ENCODE measurements around the gene SRSF4.

Gene SRSF4

DNA sequence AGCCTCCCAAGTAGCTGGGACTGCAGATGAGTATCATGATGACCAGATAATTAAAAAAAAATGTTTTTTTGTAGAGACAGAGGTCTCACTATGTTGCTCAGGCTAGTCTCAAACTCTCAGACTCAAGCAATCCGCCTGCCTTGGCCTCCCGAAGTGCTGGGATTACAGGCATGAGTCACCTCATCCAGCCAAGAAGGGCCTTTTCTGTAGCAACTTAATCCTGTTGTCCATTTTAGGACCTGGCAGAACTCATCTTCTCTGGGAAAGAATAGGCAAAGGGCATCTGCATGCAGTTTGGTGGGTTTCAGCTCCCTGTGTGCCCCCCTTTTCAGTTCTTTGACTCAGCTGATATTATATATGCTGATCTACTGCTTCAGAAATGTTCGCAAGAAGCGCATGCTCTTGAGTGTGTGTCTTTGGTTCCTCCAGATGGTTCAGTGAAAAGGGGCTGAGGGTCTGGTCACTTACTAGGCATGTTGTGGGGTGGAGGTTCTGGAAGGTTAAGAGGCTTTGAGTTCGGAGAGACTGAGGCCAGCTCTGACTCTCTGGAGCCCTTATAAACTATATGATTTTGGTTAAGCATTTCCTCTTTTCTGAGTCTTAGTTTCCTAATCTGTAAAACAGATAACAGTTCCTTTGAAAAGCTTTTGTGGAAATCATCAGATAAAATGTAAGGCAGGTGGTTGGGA, 19.4 kb upstream of the SRSF4 start:
- no peak for DNase-seq (ENCODE audit: low read depth)

DNA sequence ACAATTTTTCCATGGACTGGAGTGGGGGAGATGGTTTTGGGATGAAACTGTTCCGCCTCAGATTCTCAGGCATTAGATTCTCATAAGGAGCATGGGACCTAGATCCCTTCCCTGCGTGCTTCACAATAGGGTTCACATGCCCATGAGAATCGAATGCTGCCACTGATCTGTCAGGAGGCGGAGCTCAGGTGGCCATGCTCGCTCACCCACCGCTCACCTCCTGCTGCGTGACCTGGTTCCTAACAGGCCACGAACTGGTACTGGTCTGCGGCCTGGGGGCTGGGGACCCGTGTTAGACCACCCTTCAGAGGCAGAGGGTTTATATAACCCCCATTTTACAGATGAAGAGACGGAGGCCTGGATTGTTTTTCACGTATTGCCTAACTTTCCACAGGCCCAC, 16.3 kb upstream of the SRSF4 start:
- DNase-seq (ENCODE audit: low read depth): no peak

DNA sequence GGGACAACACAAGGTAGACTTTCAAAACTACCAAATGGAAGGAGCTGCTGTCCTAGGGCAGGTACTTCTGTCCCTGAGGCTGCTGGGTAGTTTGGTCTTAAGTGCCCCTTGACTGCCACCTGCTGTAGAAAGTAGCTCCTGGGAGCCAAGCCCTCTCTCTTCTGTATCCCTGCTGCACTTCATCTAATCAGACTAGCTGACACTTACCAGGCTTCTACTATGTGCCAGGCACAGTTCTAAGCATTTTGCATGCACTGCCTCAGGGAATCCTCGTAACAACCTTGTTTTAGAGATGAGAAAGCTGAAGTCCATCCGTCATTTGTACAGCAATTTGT, 15.9 kb upstream of the SRSF4 start:
- no peak for DNase-seq (ENCODE audit: low read depth)

DNA sequence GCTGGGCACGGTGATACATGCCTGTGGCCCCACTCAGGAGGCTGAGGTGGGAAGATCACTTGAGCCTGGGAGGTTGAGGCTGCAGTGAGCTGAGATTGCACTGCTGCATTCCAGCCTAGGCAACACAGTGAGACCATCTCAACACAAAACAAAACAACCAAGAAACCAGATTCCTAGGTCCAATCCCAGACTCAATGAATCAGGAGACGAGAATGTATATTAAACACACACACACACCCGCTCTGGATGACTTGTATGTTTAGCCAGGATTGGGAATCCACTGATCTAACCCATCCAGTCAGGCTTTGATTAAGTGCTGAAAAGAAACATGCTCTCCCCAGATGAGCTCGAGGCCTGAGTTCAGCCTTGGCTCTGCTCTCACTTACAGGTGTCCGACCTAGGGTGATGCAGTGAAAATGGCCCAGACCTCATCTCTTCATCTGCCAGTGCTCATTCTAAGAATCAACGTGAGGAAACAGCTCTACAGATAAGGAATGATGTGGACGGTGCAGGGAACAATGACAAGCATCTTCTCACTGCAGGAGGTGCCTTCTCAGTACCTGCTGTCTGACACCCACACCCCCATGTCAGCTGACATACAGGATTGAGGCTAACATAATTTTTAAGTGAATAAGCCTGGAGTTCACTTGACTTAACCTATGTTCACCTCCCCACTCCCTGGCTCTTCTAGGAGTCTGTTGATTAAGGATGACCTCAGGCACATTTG, 15.3 kb upstream of the SRSF4 start:
- DNase-seq (ENCODE audit: low read depth): peak; percentile 81

DNA sequence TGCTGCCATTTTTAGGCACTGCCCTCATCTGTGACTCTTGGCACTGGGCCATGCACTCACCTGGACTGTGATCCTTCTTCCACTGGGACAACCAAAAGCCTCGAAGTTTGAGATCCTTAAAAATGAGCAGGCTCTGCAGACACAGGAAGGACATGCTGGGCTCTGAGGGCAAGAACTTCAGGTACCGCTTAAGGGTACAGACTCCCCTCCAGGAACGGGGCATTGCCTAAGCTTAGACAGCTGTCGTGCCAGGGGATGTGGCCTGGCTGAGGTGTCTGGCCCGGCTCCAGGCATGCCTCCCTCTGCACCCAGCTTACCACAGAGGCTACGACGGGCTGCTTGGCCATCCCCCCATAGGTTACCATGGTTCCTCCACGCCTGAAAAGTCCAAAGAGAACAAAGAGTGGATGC, 14.2 kb upstream of the SRSF4 start:
- DNase-seq (ENCODE audit: low read depth): no peak

DNA sequence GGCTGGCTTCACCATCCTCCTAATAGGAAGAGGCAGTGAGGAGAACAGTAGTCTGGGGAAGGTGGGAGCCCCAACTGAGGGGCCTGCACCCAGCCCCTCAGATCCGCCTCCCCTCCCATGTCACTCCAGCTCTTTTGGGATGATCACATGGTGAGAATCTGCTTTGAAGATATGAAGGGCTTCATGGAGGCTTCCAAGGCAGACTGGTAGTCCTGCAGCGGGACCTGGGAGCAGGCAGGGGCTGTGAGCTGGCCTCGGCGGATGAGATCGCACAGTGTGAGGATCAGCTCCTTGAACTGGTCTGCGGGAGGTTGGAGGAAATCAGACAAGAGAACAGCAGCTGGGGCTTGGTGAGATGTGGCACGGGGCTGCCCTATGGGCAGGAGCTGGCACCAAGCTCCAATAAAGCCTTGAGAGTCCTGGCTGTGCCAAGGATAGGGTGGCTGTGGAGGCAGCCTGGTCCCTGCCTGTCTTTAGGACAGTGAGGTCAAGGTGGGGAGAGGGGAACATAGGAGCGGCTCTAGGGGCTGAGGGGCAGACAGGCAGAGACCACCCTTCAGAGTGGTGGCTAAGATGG, 12.3 kb upstream of the SRSF4 start:
- no peak for DNase-seq (ENCODE audit: low read depth)

DNA sequence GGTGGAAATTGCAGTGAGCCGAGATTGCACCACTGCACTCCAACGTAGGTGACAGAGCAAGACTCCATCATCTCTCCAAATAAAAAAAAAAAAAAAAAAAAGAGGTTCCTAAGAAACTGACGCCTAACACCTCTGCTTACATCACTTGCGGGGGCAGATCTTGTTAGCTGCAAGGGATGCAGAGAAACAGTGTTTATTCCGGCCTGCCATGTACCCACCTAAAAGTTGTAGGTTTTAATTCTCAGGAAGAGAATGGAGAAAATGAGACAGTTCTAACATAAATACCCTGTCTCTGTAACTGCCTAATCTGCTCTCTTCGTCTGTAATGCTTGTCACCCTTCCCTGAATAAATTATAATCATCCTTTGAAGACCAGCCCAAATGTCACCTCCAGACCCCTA, 9.0 kb upstream of the SRSF4 start:
- DNase-seq (ENCODE audit: low read depth): no peak

DNA sequence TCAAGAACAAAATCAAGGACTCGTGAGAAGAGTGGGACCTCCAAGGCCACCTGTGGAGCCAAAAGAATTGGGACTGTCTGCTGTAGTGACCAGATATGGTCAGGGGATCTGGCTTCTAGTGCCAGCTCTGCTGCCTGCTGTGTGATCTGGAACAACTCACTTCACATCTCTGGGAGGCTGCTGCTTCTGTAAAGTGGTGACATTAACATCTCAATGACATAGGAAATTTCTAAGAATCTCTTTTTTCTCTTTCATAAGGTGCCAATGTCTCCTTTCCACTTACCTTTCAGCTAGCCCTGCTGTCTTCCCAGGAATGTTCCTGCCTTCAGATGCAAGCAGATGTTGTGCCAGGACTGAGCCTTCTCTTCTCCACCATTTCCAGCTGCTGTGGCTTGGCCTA, 5.0 kb upstream of the SRSF4 start:
- DNase-seq (ENCODE audit: low read depth): no peak

DNA sequence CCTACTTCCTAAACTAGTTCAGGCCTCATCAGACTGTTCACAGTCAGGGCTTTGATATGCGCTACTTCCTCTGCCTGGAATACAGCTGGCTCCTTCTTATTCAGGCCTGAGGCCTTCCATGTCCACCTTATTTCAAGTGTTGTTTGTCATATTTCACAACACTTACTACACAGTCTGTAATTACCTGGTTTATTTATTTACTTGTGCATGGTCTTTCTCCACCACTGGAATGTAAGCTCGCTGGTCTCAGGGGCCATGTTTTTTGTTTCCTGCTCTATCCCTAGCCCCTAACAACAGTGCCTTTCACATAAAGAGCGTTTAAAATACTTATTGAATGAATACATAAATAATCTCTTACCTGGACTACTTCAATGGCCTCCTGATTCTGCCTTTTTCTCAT, 4.6 kb upstream of the SRSF4 start:
- DNase-seq (ENCODE audit: low read depth): no peak

DNA sequence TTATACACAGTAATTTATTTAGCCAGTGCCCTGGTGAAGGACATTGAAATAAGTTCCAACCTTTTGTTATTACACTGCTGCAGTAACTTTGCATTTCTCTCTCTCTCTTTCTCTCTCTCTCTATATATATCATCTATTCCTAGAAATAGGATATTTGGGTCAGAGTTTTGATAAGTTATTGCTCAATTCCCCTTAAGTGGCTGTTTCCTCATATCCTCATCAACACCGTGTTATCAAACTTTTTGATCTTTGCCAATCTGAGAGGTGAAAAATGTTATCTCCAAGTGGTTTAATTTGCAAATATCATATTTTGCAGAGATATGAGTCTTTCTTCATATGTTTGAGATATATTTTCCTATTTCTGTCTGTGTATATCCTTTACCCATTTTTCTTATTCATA, 1.6 kb upstream of the SRSF4 start:
- no peak for DNase-seq (ENCODE audit: low read depth)

DNA sequence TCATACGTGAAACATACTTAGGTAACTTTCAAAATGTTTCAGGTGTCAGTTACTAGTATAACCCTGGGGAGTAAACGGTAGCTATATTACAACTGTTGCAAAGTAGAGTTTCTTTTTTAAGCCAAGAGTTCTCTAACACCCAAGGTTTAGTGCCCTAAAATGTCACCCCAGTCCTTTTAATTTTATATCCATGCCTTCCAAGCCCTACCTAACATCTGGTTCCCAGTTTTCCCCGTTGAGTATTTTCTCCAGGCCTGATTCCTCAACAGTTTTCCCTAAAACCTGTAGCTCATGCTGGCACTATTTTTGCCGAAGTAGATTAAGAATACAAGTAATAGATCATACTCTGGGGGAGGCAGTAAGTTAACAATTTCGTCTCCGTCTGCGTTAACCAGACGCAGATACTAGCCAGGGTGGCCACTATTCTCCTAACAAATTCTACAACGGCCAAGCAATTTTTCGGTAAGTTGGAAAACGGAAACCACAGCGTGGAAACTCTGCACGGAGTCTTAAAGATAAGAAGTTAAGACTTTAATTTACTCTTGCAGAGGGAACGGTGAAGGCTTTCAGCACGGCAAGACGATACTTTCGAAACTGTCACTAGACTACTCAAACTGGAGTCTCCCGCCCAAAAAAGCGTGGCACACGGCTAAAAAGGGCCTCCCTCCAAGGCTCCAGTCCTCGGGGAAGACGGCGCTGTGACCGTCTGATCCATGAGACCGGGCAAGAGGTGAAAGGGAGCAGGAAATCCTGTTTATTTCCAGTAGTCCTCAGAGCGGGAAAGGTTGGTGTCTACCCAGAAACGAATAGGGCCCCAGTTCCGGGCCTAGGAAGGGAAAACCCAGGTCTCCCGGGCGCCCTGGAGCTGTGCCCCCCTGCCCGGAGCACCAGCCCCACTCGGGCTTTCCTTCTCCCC, 945 bp downstream of the SRSF4 start:
- DNase-seq (ENCODE audit: low read depth): no peak

DNA sequence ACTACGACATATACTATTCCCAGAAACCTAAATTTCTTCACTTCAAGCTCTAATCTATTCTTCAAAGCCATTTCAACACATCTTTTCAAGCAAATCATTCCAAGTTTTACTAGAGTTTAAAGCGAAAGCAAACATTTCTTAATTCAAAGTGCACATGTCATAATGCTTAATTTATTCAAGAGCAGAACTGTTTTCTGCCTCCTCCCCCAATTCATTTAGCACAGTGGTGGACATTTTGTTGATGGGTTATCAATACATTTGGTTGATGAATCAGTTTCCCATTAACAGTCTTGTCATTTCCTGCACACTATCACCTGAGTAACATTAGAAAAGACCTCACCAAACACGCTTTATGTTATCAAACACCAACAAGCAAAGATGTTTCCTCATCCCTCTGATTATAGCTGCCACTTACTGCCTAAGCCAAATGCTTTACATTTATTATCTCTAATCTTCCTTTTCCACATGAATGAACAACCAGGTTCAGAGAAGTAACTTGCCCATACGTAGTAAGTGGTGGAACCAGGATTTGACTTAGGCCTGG, 2.0 kb downstream of the SRSF4 start:
- no peak for DNase-seq (ENCODE audit: low read depth)

DNA sequence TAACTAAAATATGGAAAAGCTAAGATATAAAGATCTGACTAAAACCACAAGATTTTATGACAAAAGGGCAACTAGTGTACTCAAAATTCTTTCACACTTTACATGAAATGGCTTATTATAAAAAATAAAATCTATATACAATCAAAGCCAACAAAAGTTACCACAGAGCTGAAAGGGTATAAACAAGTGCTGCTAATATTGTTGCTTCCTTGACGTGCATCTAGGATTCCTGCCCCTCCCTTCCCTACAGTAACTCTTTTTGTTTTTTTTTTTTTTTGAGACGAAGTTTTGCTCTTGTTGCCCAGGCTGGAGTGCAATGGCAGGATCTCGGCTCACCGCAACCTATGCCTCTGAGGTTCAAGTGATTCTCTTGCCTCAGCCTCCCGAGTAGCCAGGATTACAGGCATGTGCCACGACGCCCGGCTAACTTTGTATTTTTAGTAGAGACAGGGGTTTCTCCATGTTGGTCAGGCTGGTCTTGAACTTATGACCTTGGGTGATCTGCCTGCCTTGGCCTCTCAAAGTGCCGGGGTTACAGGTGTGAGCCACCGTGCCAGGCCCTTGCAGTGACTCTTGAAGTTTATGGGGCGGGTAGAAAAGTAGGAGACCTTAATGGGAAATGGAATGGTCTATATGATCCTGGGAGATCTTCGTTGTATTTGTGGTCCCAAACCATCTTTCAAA, 4.5 kb downstream of the SRSF4 start:
- no peak for DNase-seq (ENCODE audit: low read depth)

DNA sequence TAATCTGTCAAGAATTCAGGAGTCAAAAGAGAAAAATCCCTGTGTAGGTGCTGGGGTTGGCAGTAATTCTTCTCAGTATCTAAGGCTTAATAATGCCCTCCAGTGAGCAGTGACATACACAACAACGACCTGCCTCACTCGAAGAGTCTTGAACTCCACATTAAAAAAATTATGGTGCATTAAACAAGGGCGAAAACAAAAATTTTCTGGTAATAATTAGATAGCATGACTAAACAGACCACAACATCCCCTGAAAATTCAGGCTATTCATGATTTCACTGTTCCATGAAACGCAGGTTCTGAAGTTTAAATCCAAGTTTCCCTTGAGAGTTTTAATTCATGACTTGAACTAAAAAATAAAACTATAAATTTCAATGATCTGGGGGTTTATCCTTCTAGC, 5.1 kb downstream of the SRSF4 start:
- DNase-seq (ENCODE audit: low read depth): no peak

DNA sequence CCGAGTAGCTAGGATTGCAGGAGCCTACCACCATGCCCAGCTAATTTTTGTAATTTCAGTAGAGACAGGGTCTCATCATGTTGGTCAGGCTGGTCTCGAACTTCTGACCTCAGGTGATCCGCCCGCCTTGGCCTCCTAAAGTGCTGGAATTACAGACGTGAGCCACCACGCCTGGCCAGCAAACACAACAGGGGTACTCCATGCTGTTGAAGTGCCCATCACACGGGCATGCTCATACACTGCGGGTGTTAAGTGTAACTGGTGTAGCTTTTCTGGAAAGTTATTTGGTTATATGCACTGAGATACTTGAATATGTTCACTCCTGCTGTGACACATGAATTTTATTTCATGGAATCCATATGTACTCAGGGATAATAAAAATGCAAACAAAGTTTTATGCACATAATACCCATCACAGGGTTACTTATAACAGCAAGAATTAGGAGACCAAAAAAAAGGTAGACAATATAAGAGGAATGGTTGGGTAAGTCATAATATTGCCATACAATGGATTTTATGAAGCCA, 9.2 kb downstream of the SRSF4 start:
- DNase-seq (ENCODE audit: low read depth): no peak

DNA sequence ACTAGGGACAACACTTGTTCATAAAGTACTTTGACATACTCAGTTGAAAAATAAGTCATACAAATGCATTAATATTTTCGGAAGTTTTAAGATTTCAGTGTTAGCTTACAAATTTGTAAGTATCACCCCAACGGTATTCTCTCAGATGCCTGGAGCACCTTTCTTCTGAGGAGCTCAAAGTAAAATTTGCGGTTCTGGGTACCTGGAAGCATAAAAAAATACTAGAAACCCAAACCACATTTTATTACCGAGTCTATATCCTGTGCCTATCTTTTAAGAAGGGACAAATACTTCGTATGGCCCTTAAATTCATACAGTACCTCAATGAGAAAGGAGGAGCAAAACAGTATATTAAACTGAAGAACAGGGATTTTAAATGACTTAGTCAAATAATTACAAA, 10.2 kb downstream of the SRSF4 start:
- DNase-seq (ENCODE audit: low read depth): no peak

DNA sequence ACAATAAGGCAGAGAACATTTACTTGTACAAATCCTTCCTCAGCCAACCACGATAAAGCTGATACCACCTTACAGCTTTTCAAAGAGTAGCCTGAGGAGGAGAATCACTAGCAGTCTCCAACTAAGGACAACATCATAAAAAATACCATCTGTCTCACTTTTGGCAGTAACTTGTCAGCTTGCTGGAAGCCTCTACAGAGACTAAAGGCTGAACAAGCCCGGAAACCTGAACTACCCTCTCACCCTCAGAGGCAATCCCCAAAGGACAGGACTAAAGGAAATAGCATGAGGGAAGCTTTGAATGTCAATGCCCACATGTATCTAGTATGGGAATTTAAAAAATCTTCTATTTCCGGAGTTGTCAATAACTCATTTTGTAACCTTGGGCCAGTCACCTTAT, 10.6 kb downstream of the SRSF4 start:
- no peak for DNase-seq (ENCODE audit: low read depth)

DNA sequence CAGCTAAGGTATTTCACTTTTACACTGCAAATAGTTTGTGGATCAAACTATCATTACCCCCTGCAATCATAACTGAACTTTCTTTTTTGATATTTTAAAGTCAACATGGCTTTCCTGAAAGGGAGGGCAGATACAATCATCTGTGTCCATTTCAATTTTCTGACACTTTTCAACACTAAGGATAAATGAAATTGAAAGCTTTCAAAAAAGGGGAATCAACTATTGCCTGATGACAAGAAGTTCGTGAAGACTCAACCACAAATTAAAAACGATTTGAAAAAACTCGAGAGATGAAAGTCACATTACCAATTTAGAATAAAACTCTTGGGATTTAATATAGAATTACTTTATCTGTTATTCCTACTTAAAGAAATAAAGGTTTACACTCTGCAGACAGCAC, 11.7 kb downstream of the SRSF4 start:
- DNase-seq (ENCODE audit: low read depth): no peak

DNA sequence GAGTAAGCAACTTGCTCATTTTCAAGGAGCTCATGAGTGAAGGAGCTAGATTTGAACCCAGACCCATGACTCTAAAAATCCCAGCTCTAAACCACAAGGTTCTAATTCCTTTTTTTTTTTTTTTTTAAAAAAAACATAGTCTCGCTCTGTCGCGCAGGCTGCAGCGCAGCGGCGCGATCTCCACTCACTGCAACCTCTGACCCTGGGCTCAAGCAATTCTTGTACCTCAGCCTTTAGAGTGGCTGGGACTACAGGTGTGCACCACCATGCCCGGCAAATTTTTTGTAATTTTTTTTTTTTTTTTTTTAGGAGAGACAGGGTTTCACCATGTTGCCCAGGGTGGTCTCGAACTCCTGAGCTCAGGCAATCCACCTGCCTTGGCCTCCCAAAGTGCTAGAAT, 13.8 kb downstream of the SRSF4 start:
- DNase-seq (ENCODE audit: low read depth): no peak

DNA sequence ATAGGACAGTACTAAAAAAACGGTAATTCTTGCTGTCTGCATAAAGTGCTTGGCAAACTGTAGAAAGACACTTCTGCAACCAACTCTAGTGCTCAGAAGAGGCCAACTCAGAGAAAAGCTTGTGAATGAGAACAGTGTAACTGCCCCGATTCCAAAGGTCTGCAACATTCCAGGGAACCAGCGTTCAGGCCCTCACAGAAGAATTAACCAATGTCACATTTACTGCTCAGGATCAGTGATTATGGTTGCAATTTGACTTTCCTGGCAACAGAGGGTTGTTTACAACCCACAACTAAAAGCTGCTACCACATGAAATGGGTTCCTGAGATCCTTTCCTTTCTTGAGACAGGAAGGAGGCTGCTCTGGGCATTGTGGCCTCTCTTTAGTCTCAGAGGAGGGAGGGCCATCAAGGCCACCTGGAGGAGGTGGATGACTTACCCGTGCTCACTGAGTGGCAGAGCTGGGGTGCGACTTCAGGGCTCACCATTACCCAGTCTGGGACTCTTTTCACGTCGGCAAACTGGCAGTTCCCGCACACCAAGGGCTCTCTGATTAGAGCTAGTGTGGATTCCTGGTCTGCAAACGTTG, 15.3 kb downstream of the SRSF4 start:
- DNase-seq (ENCODE audit: low read depth): no peak

DNA sequence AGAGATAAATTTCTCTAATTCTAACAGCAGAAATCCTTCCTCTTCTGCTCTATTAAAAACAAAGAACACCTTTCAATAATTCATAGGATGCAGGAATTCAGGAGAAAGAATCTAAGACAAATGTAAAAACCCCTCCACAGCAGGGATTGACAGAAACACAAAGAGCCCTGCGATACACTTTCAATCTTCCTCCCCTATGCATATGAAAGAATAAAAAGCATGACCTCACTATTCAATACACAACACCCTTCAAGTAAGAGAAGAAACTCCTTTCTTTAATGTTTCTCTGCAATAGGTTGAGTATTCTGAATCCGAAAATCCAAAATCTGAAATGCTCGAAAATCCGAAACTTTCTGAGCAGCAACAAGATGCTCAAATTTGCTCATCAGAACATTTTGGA, 17.1 kb downstream of the SRSF4 start:
- DNase-seq (ENCODE audit: low read depth): no peak

Data from non-pigmented ciliary epithelial cell (primary cell).